NCI-H2029 (cell line): Measurements from ENCODE around the gene CYB561D1.

ENCODE experiments used
- DNase-seq: peaks from one replicate; lab custom pipeline; 2025; lab: John Stamatoyannopoulos, UW

Gene CYB561D1

DNA sequence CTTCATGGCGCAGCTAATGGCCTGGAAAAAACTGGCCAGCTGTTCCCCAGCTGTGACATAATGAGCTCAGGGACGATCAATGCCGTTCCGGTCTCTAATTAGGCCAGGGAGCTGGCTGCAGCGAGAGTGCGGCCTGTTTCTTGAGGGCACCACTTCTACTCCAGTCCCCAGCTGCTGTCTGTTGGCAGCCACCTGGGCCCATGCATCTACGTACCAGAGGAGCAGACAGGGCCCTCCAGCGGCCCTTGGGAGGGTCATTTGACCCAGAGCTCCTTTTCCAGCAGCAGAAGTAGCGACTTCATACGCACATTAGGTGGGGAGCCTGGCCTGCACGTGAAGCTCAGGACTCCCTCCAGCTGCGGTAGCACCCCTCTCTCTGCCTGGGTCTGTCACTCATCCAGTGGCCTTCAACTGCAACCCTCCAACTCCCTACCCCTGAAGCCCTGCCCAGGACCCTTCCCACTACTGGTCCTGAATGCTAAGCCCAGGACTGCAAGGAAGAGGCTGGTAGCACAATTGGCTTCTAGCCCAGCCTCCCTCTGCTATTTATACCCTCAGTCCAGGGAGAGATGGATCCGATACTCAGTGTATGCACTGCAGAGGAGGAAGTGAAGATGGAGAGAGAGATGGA, 36.7 kb downstream of the CYB561D1 start:
- peak; percentile 73 for DNase-seq

DNA sequence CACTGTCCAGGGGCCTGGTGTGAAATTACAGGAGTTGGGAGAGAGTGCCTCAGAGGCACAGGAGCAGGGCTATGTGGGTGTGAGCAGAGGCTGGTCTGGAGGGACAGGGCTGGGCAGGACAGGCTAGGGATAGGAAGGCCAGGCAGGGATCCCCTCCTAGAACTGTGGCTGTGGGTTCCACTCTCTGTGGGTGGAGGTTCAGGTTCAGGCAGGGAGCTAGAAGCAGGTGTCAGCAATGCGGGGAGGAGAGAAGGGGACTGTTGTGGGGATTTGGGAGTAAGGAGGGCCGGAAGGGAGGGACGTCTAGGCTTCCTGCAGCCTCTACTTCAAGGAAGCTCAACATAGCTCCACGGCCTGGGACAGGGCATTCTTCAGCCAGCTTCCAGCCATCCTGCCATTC, 37.5 kb downstream of the CYB561D1 start:
- no peak for DNase-seq

DNA sequence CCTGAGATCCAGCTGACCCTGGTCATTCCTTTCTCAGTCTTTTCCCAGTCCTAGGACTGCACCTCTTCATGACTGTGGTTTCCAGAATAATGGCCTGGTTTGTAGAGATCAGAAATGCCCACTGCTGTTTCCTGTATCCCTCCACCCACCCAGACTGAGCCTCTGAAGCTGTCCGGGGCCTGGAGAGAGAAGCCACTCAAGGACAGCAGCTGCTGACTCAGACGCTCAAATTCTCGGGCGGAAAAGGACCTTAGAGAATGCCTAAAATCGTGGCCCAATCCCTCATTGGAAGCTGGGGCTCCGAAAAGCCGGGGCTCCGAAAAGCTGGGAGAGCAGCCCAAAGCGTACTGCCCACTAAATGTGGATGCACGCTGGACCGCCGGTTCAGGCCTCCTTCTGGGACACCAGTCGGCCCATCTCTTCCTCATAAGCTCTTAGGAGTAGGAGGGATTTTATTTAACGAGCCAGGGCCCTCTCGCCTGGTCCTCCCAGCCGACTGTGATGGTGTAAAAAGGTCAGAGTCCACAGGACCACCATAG, 38.0 kb downstream of the CYB561D1 start:
- no peak for DNase-seq

DNA sequence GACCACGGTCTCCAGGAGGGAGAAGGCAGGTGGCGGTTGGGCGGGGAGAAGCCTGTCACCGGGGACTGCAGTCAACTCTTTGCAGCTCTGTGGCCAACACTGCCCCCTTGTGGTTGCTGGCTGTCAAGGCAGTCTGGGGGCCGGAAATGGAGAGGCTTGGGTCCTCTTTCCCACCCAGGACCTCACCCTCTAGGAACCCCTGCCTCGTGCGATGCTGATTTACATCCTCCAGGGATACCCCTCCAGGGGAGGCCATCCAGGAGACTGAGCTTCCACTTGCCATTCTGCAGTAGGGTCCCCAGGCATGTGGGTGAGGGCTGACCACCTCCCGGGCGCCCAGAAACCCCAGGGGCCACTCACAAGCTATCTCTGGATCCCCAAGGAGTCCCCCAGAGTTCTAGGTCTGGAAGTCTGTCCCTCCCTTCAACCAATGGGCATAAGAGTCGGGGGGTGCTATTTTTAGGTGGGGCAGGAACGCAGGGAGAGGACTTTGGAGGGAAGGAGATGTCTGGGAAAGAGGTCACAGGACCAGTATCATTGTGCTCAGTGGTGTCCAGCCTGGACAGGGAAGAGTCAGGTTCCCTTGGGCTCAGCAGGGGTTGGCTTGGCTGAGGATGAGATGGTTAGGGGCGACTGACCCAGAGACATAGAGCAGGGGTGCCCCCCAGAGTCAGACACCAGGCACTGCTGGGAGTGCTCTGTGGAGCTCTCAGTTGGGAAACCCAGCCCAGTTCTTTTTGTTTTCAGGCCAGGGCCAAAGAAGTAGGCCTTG, 38.7 kb downstream of the CYB561D1 start:
- peak; percentile 56 for DNase-seq

DNA sequence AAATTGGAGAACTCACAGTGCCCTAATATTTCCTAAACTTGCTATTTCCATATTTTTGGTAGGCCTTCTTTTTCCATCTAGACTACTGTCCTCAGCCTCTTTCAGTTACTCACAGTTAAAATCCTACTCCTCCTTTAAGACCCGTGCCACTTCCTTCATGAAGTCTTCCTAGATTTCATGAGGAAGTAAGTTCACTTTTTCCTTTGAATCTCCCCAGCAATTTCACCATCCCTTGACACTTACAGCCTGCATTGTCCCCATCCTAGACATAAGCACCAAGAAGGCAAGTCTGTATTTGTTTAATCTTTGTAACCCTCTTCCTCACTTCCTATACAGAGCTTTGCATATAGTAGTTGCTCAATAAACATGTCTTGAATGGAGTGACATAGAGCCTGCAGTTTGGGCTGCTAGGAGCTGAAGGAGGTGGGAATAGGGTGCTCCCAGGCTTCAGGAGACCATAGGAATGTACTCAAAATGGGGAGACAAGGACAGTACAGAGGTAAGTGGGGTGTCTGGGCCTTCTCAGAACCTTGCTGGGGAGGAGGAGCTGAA, 40.5 kb downstream of the CYB561D1 start:
- no peak for DNase-seq

DNA sequence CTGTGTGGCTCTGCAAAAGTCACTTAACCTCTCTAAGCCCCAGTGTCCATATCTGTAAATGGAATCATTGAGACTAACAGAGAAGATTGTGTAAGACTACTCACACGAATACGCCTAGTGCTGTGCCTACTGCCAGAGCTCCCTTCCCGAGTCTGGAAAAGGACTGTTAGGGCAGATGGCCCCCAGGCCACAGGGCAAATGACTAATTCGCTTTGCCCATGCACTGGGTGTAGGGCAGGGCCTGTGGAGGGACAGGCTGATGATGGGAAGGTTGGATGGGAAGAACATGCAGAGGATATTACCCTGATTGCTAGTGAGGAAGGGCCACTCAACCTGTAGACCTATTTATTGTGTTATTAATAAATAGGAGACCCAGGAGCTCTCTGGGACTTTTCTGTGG, 41.6 kb downstream of the CYB561D1 start:
- no peak for DNase-seq

DNA sequence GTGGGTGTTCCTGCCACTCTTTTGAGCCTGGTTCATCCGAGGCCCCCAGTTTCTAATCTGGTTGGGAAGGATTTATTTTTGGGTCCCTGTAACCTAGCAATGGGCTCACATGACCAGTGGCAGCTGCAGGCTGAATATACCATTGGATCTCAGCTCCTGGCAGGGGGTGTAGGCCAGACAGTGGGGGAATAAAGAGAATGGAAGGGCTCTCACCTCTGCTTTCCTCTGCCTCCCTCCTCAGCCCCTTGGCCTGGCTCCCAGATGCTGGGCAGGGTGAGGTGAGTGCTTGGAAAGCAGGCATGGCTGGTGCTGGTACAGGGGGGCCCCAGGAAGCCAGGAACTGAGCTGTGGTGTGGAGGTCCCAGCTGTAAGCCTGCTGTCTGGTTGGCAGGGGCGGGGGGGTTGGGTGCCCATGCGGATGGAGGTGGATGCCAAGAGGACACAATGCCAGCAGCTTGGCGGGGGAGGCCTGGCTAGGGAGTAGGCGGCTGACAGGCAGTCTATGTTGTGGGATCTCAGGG, 42.1 kb downstream of the CYB561D1 start:
- DNase-seq = peak; percentile 2

DNA sequence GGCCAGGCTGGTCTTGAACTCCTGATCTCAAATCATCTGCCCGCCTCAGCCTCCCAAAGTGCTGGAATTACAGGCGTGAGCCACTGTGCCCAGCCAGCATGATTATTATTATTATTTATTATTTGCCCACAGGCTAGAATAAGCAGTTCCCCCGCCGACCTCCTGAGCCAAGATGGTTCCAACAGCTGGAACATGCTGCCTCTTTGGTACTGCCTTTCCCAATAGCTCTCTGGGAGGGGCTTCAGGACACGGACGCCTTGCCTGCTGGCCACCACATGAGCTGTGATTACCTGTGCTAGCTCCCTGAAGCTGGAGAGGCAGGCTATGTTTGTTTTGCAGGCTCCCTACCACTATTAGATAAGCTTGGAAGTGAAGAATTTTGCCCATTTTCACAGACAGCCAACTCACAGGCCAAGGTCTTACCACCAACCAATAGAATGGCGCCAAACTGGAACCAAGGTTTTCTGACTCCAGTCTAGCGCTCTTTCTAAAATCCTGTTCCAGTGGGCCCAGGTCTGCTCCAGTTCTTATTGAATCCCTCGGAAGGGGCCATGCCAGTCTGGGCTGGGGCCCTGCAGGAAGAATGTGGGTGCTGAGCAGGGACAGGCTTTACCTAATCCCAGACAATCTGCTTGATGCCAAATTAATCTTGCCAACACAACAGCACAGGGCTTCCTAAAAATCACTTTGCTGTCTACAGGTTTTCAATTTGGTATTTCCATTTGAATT, 43.7 kb downstream of the CYB561D1 start:
- no peak for DNase-seq

DNA sequence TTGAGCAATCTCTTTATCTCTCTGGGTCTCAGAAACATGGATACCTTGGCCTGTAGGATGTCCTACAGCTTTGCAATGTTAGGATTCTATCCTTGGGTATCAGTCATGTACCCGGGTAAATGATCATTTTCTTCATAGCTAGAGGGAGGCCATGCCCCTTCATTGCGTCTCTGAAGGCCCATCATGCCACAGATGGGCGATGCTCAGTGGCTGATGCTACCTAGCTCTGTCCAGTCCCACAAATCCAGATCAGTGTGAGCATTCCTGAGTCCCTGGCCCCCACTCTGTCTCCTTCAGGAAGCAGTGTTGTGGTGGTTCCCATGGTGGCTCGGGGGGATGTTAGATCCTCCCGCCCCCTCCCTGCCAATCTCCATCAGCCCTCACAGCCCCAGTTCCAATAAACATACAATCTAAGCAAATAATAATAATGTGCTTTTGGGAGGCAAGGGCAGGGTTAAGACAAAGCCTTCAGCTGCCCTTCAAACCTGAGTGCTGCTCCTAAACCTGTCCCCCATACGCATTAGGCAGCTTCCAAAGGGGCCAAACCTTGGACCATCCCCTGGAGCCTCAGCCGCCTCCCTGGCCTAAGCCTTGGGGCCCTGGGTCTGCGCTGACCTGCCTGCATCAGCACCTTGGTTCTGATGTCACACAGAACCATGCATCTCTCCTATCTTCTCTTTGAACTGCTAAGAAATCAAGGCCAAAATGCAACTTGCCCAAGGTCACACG, 45.1 kb downstream of the CYB561D1 start:
- DNase-seq = no peak

DNA sequence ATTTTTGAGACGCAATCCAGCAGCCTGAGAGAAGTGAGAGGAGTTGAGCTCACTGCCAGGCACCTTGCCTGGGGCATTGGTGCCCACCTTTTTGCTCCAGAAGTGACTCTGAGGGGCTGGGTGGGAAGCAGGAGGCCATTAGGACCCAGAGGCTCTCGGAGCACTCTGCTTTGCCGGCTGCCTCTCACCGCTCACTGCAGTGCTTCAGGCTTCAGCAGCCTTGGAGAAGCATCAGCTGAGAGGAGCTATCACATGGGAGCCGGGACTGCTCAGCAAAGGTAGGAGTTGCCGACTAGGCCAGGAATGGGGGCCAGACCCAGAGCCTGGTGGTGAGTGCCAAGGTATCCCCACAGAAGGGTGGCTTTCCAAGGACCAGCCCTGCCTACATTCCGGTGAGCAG, 45.8 kb downstream of the CYB561D1 start, which contains the start of gene GPR61:
Gene GPR61, plus strand, starts transcription at position 197 of the 400 bp plus-strand sequence. CDS start 3,151 bp downstream, outside the sequence.
- DNase-seq = no peak

DNA sequence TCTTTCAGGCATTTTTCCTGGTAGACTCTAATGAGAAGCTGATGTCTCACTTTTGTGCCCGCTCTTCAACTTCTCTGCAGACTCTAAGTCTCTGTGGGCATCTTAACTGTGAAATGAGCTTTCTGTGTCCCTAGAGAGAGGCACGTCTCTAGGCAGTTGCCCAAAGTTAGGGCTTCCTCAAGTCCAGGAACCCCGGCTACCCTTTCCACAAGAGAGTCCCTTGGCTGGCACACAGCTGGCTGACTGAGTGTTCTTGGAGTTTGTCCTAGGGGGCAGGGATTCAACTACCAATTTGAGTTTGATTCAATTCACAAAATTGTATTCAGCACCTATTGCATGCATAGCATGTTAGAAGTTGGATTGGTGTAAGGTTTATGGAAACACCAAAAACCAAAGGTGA, 47.2 kb downstream of the CYB561D1 start:
- no peak for DNase-seq

DNA sequence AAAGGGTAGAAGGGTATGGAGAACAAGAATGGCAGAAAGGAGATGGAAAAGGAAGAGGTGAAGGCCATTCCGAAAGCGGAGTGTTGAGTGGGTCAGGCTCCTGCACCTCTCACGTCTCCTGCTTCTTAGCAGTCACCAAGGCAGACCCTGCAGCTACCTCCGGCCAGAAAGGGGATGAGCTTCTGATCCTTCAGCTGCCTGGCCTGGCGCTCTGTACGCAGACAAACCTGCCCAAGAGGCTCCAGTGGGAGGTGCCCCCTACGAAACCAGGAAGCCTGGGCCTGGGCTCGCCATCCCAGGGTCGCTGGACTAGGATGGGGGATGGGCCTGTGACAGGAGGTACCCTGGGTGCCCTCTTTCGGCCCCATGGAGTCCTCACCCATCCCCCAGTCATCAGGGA, 48.8 kb downstream of the CYB561D1 start:
- DNase-seq = no peak

DNA sequence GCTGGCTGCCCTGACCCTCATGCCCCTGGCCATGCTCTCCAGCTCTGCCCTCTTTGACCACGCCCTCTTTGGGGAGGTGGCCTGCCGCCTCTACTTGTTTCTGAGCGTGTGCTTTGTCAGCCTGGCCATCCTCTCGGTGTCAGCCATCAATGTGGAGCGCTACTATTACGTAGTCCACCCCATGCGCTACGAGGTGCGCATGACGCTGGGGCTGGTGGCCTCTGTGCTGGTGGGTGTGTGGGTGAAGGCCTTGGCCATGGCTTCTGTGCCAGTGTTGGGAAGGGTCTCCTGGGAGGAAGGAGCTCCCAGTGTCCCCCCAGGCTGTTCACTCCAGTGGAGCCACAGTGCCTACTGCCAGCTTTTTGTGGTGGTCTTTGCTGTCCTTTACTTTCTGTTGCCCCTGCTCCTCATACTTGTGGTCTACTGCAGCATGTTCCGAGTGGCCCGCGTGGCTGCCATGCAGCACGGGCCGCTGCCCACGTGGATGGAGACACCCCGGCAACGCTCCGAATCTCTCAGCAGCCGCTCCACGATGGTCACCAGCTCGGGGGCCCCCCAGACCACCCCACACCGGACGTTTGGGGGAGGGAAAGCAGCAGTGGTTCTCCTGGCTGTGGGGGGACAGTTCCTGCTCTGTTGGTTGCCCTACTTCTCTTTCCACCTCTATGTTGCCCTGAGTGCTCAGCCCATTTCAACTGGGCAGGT, 49.5 kb downstream of the CYB561D1 start:
- DNase-seq = no peak

DNA sequence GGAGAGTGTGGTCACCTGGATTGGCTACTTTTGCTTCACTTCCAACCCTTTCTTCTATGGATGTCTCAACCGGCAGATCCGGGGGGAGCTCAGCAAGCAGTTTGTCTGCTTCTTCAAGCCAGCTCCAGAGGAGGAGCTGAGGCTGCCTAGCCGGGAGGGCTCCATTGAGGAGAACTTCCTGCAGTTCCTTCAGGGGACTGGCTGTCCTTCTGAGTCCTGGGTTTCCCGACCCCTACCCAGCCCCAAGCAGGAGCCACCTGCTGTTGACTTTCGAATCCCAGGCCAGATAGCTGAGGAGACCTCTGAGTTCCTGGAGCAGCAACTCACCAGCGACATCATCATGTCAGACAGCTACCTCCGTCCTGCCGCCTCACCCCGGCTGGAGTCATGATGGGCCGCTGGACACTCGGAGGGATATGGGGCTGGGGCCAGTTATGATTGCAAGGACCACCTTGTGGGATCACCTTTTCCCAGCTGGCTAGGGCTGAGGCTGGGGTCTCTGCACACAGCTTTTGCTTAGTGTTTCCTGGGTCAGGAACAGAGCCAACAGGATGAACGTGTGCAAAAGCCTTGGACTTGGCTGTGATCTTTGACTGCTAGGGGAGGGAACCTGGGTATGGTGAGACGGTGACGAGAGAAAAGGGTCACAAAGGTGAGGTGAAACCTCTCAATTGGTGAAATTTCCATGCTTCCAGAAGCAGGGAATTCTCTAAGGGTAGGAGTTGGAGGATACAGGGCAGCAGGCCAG, 50.3 kb downstream of the CYB561D1 start:
- no peak for DNase-seq

DNA sequence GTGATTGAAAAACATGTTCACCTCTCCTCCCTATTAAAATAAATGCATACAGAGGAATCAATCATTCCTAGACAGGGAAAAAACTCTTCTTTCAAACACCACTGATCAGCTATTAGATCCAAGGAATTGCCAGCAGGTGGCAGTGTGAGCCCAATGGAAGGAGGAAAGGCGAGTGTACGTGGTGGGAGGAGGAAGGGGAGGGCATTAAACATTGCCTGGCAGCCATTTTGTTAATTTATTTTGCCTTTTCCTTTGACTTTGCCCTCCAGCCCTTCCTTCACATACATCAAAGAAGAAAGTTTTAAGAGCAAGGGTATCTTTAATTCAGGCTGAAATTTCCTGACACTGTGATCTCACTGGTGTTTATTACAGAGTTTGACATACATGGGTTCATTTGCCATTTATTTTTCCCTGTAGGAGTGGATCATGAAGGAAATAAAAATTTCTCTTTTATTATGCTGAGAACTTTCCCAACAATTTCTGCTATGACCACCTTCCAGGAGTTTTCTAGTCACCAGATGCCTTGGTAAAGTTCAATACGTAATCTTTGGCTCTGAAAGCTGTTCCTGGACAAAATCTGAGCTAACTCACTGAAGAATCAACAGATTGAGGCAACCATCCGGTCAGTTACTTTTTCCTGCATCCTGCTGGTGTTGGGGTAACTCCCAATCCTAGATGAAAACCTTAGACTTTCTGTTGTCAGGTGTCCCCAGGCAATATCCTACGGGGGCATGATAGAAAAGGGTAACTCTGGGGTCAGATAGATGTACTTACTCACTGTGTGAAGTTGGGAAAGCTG, 52.6 kb downstream of the CYB561D1 start:
- DNase-seq = peak; percentile 85

DNA sequence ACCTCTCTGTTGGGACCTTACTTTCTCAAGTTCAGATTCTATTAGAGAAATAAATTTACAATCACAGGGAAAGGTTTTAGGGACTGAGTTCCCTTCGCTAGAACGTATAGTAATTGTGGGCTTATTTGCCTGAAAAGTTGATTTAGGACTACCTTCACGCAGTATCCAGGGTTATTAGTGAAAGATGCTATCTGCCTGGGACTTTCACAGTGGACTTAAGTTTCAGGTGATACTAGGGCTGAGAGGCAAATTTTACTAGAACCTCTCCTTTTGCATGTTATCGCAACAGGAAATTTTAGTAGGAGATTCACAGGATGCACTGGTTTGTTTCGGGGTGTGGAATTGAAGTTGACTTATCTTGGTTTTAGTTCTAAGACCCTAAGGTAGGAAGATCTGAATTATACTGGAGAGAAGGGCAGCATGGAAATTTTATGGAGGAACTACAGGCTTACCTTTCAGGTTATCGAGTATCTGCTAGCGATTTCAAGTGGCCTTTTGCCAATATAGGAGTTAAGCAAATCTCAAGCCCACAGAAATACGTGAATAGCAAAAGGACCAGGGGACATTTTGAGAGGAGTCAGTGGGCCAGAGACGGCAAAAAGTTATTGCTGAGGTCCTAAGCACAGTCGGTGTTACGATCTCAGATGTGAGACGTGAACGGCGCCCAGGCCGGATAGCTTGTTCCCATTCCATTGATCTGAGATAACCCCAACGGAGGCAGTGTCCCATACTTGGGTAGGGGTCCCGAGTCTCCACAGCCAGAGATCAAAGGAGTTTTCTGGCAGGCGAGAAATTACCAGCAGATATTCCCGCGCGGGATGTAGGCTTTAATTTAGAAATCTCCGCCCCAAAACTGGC, 53.8 kb downstream of the CYB561D1 start:
- no peak for DNase-seq

DNA sequence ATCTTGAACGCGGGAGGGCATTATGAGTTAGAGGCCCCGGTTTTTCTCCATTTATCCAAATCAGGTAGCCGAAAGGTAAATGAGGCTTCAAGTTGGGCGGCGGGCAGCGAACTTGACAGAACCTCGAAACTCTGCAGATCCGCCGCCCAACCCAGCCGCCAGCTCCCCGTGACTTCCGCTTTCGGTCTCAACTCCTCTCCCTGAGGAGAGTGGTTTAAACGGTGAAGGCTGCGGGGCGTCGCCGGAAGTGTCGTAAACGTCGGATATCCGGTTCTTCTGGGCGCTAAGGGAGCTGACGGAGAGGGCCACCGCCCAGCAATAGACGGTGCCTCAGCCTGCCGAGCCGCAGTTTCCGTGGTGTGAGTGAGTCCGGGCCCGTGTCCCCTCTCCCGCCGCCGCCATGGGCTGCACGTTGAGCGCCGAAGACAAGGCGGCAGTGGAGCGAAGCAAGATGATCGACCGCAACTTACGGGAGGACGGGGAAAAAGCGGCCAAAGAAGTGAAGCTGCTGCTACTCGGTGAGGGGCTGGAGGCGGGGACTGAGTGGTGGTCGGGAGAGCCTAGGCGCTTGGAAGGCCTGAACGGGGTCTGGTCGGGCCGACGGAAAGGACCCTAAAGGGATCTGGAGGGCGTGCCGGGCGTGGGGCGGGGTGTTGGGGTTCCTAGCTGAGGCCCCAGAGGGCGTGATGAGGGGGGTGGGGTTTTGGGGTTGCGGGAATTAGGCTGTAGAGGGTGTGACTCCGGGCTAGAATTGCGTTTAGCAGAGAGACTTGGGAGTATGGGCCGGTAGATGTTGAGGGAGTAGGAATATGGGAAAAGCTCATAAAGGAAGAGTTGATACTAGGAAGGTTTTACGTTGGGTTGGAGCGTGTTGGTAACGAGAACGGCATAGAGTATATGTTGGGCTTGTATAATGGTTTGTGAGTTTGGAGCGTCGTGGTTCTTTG, 54.7 kb downstream of the CYB561D1 start, which contains the start of gene GNAI3:
Gene GNAI3, plus strand, starts transcription at position 295 of the 947 bp plus-strand sequence. Its CDS starts 106 bp downstream, at position 401.
- peak; percentile 93 for DNase-seq
